ENCODE results near the gene RSPH9. TPM values are rescaled to one million over a fixed set of nuclear protein-coding genes. Genes with fewer than 3 reads are reported as not detected.

RSPH9 gene
- total RNA-seq, 1 experiment from 2014 or later = not detected

- POLR2A ChIA-PET (ENCODE audit: unreplicated experiment) = no interaction called here
- BruUV-seq (replicated peaks) = no TSS peak
- no peak for DNase-seq
- peaks cover 5% of the 10 kb centered on the region for H3F3A ChIP-seq (ENCODE audit: low read length, unreplicated experiment)
- no peaks in the 10 kb centered on the region for H3K27me3 ChIP-seq (ENCODE audit: low read length)
- TF ChIP-seq CTCF (conservative IDR thresholded peaks at IDR 0.05; ENCODE audit: low read depth, low read length) = no peak
- CTCF ChIA-PET = no interaction called here
- intact Hi-C loops (cut with micrococcal nuclease) = no loop called here
- H3K4me2 ChIP-seq (ENCODE audit: low read length) = no peak overlapping the region
- H3K27ac ChIP-seq (ENCODE audit: low read length) = no peak overlapping the region
- no peak overlapping the region for H2AFZ ChIP-seq (ENCODE audit: low read length)
- no peaks in the 10 kb centered on the region for H4K20me1 ChIP-seq (ENCODE audit: low read length)
- H3K79me2 ChIP-seq (ENCODE audit: low read length) = no peaks in the 10 kb centered on the region
- no peaks in the 10 kb centered on the region for H3K9me3 ChIP-seq (ENCODE audit: low read length)
- H3K4me3 ChIP-seq (ENCODE audit: low read length) = no peak overlapping the region
- ATAC-seq = no peak
- no peaks in the 10 kb centered on the region for H3K36me3 ChIP-seq (ENCODE audit: low read depth, low read length)
- peaks cover 32% of the 10 kb centered on the region for H3K4me1 ChIP-seq (ENCODE audit: insufficient read depth, low read length)
- no peaks in the 10 kb centered on the region for H3K9me2 ChIP-seq (replicated peaks; ENCODE audit: low read length)
- H3K9ac ChIP-seq (ENCODE audit: low read length) = no peak overlapping the region
Measured at GRCh38 chr6:43707269-43707668, 62.4 kb downstream of the RSPH9 start.

GRCh38 chr6:43707767-43708166, 62.9 kb downstream of the RSPH9 start:
- Histone ChIP-seq H3K79me2 (ENCODE audit: low read length) (no peaks in the 10 kb centered on the region), H3K27ac (ENCODE audit: low read length) (no peak overlapping the region), H3K9ac (ENCODE audit: low read length) (no peak overlapping the region), H3K9me3 (ENCODE audit: low read length) (no peaks in the 10 kb centered on the region), H3F3A (ENCODE audit: low read length, unreplicated experiment) (peaks cover 5% of the 10 kb centered on the region), H3K9me2 (replicated peaks; ENCODE audit: low read length) (no peaks in the 10 kb centered on the region), H3K27me3 (ENCODE audit: low read length) (no peaks in the 10 kb centered on the region), H3K4me1 (ENCODE audit: insufficient read depth, low read length) (peaks cover 27% of the 10 kb centered on the region), H3K4me3 (ENCODE audit: low read length) (no peak overlapping the region), H2AFZ (ENCODE audit: low read length) (no peak overlapping the region), H3K4me2 (ENCODE audit: low read length) (no peak overlapping the region), H3K36me3 (ENCODE audit: low read depth, low read length) (no peaks in the 10 kb centered on the region), H4K20me1 (ENCODE audit: low read length) (no peaks in the 10 kb centered on the region)
- ChIA-PET POLR2A (ENCODE audit: unreplicated experiment) (no interaction called here), CTCF (no interaction called here)
- DNase-seq (no peak), ATAC-seq (no peak)
- intact Hi-C loops (cut with micrococcal nuclease) = no loop called here
- TF ChIP-seq EZH2 (IDR thresholded peaks at IDR 0.05; ENCODE audit: low read length, unreplicated experiment) (no peak), CTCF (conservative IDR thresholded peaks at IDR 0.05; ENCODE audit: low read depth, low read length) (no peak), EZH2phosphoT487 (IDR thresholded peaks at IDR 0.05; ENCODE audit: borderline replicate concordance, low read length) (no peak)
- no TSS peak for BruUV-seq (replicated peaks)

DNA sequence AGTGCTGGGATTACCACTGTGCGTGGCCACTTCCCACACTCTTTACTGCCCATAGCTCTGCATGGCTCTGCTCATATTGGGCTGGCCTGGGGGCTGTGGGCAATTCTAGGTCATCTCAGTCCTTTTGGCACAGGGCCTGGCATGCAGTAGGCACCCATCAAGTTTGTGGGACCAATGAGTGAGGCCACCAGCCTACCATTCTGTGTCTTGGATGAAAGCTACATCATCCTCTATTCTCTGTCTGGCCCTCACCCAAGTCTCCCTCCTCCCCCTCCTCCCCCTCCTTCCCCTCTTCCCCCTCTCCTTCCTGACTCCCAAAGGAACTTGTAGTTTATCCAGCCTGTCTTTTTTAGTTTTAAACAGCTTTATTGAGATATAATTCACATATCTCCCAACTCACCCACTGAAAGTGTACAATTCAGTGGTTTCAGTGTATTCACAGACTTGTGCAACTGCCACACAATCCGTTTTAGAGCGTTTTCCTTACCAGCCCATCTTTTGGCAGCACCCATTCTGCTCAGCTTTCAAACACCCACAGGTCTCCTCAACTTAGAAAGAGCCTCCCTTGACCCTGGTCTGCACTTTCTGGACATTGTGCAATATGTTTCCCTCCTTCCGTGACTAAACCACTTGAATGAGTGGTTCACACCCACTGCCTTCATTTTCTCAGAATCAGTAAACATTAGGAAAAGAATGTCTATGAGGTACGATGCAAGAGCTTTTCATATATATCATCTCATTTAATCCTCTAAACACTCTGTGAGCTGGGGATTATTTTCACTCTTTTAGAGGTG, 64.2 kb downstream of the RSPH9 start:
- no peaks in the 10 kb centered on the region for H4K20me1 ChIP-seq (ENCODE audit: low read length)
- peaks cover 5% of the 10 kb centered on the region for H3F3A ChIP-seq (ENCODE audit: low read length, unreplicated experiment)
- no peaks in the 10 kb centered on the region for H3K79me2 ChIP-seq (ENCODE audit: low read length)
- CTCF ChIA-PET = no interaction called here
- ATAC-seq (no peak), DNase-seq (no peak)
- no peaks in the 10 kb centered on the region for H3K9me3 ChIP-seq (ENCODE audit: low read length)
- H3K9me2 ChIP-seq (replicated peaks; ENCODE audit: low read length) = no peaks in the 10 kb centered on the region
- POLR2A ChIA-PET (ENCODE audit: unreplicated experiment) = no interaction called here
- H3K9ac ChIP-seq (ENCODE audit: low read length) = no peak overlapping the region
- no peaks in the 10 kb centered on the region for H3K36me3 ChIP-seq (ENCODE audit: low read depth, low read length)
- H3K4me1 ChIP-seq (ENCODE audit: insufficient read depth, low read length) = peaks cover 15% of the 10 kb centered on the region
- H3K27me3 ChIP-seq (ENCODE audit: low read length) = no peaks in the 10 kb centered on the region
- H2AFZ ChIP-seq (ENCODE audit: low read length) = no peak overlapping the region
- no peak for TF ChIP-seq EZH2 (IDR thresholded peaks at IDR 0.05; ENCODE audit: low read length, unreplicated experiment)
- TF ChIP-seq CTCF (conservative IDR thresholded peaks at IDR 0.05; ENCODE audit: low read depth, low read length) = no peak
- no peak for TF ChIP-seq EZH2phosphoT487 (IDR thresholded peaks at IDR 0.05; ENCODE audit: borderline replicate concordance, low read length)
- no peak overlapping the region for H3K4me2 ChIP-seq (ENCODE audit: low read length)
- H3K27ac ChIP-seq (ENCODE audit: low read length) = no peak overlapping the region
- BruUV-seq (replicated peaks) = no TSS peak
- H3K4me3 ChIP-seq (ENCODE audit: low read length) = no peak overlapping the region
- intact Hi-C loops (cut with micrococcal nuclease) = no loop called here

Data from PC-3 (cell line).